ENCODE data around the gene SNX20. TPM values are rescaled to one million over a fixed set of nuclear protein-coding genes. Genes with fewer than 3 reads are reported as not detected.

SNX20 gene
- total RNA-seq, 1 experiment from 2014 or later: not detected

- BruUV-seq (replicated peaks): no TSS peak
- no peak overlapping the region for H3K4me3 ChIP-seq (ENCODE audit: low read depth, low read length, poor library complexity, severe bottlenecking)
- H3K4me1 ChIP-seq (ENCODE audit: insufficient read depth, low read length, poor library complexity, severe bottlenecking): no peaks in the 10 kb centered on the region
- H3K9me3 ChIP-seq (ENCODE audit: low read depth, low read length, poor library complexity, severe bottlenecking): no peaks in the 10 kb centered on the region
- H3K27me3 ChIP-seq (replicated peaks; ENCODE audit: insufficient read depth, low read depth, low read length, poor library complexity): no peaks in the 10 kb centered on the region
- no peaks in the 10 kb centered on the region for H3K36me3 ChIP-seq (ENCODE audit: insufficient read depth, low read length, poor library complexity, severe bottlenecking)
- no peak for DNase-seq (ENCODE audit: low spot score)
- POLR2A ChIA-PET (ENCODE audit: low non-redundant PET): no interaction called here
- H3K27ac ChIP-seq (ENCODE audit: low read depth, low read length, poor library complexity, severe bottlenecking): no peak overlapping the region
- TF ChIP-seq CTCF (conservative IDR thresholded peaks at IDR 0.05; ENCODE audit: low read depth, low read length): no peak
- TF ChIP-seq EZH2 (IDR thresholded peaks at IDR 0.05; ENCODE audit: borderline replicate concordance, low read depth, low read length, poor library complexity, severe bottlenecking): no peak
- CTCF ChIA-PET: no interaction called here
- intact Hi-C loops (cut with micrococcal nuclease; ENCODE audit: unreplicated experiment): loop anchor here (10.0 kb wide), 1 partner anchor 295 kb away; the partner anchor contains the start of gene BRD7
Measured at GRCh38 chr16:50659806-50660205, 21.3 kb downstream of the SNX20 start.

GRCh38 chr16:50657241-50657640, 23.9 kb downstream of the SNX20 start:
- no peak for DNase-seq (ENCODE audit: low spot score)
- ChIA-PET POLR2A (ENCODE audit: low non-redundant PET) (no interaction called here), CTCF (interaction anchor here (1.0 kb wide), 1 partner anchor 8 kb away, joined by 18 read pairs; no protein-coding TSS in a partner anchor)
- Histone ChIP-seq H3K36me3 (ENCODE audit: insufficient read depth, low read length, poor library complexity, severe bottlenecking) (no peaks in the 10 kb centered on the region), H3K4me3 (ENCODE audit: low read depth, low read length, poor library complexity, severe bottlenecking) (no peak overlapping the region), H3K4me1 (ENCODE audit: insufficient read depth, low read length, poor library complexity, severe bottlenecking) (no peaks in the 10 kb centered on the region), H3K27me3 (replicated peaks; ENCODE audit: insufficient read depth, low read depth, low read length, poor library complexity) (no peaks in the 10 kb centered on the region), H3K27ac (ENCODE audit: low read depth, low read length, poor library complexity, severe bottlenecking) (no peak overlapping the region), H3K9me3 (ENCODE audit: low read depth, low read length, poor library complexity, severe bottlenecking) (no peaks in the 10 kb centered on the region)
- no TSS peak for BruUV-seq (replicated peaks)
- no peak for TF ChIP-seq EZH2 (IDR thresholded peaks at IDR 0.05; ENCODE audit: borderline replicate concordance, low read depth, low read length, poor library complexity, severe bottlenecking)
- no peak for TF ChIP-seq CTCF (conservative IDR thresholded peaks at IDR 0.05; ENCODE audit: low read depth, low read length)
- intact Hi-C loops (cut with micrococcal nuclease; ENCODE audit: unreplicated experiment): no loop called here

- ChIA-PET POLR2A (ENCODE audit: low non-redundant PET) (no interaction called here), CTCF (no interaction called here)
- Histone ChIP-seq H3K27ac (ENCODE audit: low read depth, low read length, poor library complexity, severe bottlenecking) (no peak overlapping the region), H3K27me3 (replicated peaks; ENCODE audit: insufficient read depth, low read depth, low read length, poor library complexity) (no peaks in the 10 kb centered on the region), H3K9me3 (ENCODE audit: low read depth, low read length, poor library complexity, severe bottlenecking) (no peaks in the 10 kb centered on the region), H3K4me3 (ENCODE audit: low read depth, low read length, poor library complexity, severe bottlenecking) (no peak overlapping the region), H3K4me1 (ENCODE audit: insufficient read depth, low read length, poor library complexity, severe bottlenecking) (no peaks in the 10 kb centered on the region), H3K36me3 (ENCODE audit: insufficient read depth, low read length, poor library complexity, severe bottlenecking) (no peaks in the 10 kb centered on the region)
- BruUV-seq (replicated peaks): no TSS peak
- intact Hi-C loops (cut with micrococcal nuclease; ENCODE audit: unreplicated experiment): no loop called here
- no peak for TF ChIP-seq EZH2 (IDR thresholded peaks at IDR 0.05; ENCODE audit: borderline replicate concordance, low read depth, low read length, poor library complexity, severe bottlenecking)
- no peak for TF ChIP-seq CTCF (conservative IDR thresholded peaks at IDR 0.05; ENCODE audit: low read depth, low read length)
- DNase-seq (ENCODE audit: low spot score): no peak
Measured at GRCh38 chr16:50655558-50656055, 25.5 kb downstream of the SNX20 start.
